ENCODE results near the gene LRRC10B. TPM values are rescaled to one million over a fixed set of nuclear protein-coding genes. Genes with fewer than 3 reads are reported as not detected.
"Not testable (repeated sequence)": the region's sequence is repeated elsewhere in the genome, so short reads cannot be mapped to it uniquely, and the experiment has no call there.

LRRC10B gene
- polyA plus RNA-seq (ENCODE audit: insufficient read length in 3 of 3): 10 to 100 TPM in 1 of 3 donors, 1 to 10 TPM in 2; 1.1 to 15.3 (median 1.2) TPM
- long read RNA-seq, donor 1, partial matches to known transcripts: 0 of 4 reads
- long read RNA-seq, donor 1, other reads (novel, unspliced or antisense): 0 of 4 reads
- long read RNA-seq, donor 2, partial matches to known transcripts: 0 of 4 reads
- long read RNA-seq, donor 2, other reads (novel, unspliced or antisense): 0 of 4 reads
- long read RNA-seq, donor 3, partial matches to known transcripts: 0 of 2 reads
- long read RNA-seq, donor 3, other reads (novel, unspliced or antisense): 0 of 2 reads
- long read RNA-seq, donor 4, transcript LRRC10B-201 (1 exons, 2,219 nt): major isoform, 6 of 6 reads
- long read RNA-seq, donor 4, partial matches to known transcripts: 0 of 6 reads
- long read RNA-seq, donor 4, other reads (novel, unspliced or antisense): 0 of 6 reads
- long read RNA-seq, donor 5: 0 reads
- long read RNA-seq, donor 6, transcript LRRC10B-201 (1 exons, 2,219 nt): major isoform, 7 of 7 reads
- long read RNA-seq, donor 6, partial matches to known transcripts: 0 of 7 reads
- long read RNA-seq, donor 6, other reads (novel, unspliced or antisense): 0 of 7 reads
- long read RNA-seq, donor 7: 0 reads
- long read RNA-seq, donor 8, transcript LRRC10B-201 (1 exons, 2,219 nt): major isoform, 6 of 6 reads
- long read RNA-seq, donor 8, partial matches to known transcripts: 0 of 6 reads
- long read RNA-seq, donor 8, other reads (novel, unspliced or antisense): 0 of 6 reads
- long read RNA-seq, donor 9, partial matches to known transcripts: 0 of 2 reads
- long read RNA-seq, donor 9, other reads (novel, unspliced or antisense): 0 of 2 reads
- long read RNA-seq, donor 10, partial matches to known transcripts: 0 of 1 reads
- long read RNA-seq, donor 10, other reads (novel, unspliced or antisense): 0 of 1 reads
- long read RNA-seq, donor 11: 0 reads
- long read RNA-seq, donor 12, partial matches to known transcripts: 0 of 1 reads
- long read RNA-seq, donor 12, other reads (novel, unspliced or antisense): 0 of 1 reads
- long read RNA-seq, donor 13: 0 reads
- long read RNA-seq, donor 14, partial matches to known transcripts: 0 of 2 reads
- long read RNA-seq, donor 14, other reads (novel, unspliced or antisense): 0 of 2 reads
- long read RNA-seq, donor 15, partial matches to known transcripts: 0 of 1 reads
- long read RNA-seq, donor 15, other reads (novel, unspliced or antisense): 0 of 1 reads
- long read RNA-seq, donor 16, partial matches to known transcripts: 0 of 2 reads
- long read RNA-seq, donor 16, other reads (novel, unspliced or antisense): 0 of 2 reads

GRCh38 chr11:61507962-61508861 lies at the start of gene LRRC10B:
TSS of gene LRRC10B (plus strand) at chr11:61508749. CDS start at chr11:61508999, 250 bp downstream.
- DNase-seq (ENCODE audit: extremely low read depth in 1 of 11, low read depth in 9 of 11, low spot score in 4 of 11): peak in 3 of 11 donors; percentile 53 to 64 (median 64)

GRCh38 chr11:61460474-61460881 lies 48.1 kb upstream of the LRRC10B start:
- no peak for DNase-seq (ENCODE audit: extremely low read depth in 1 of 11, low read depth in 9 of 11, low spot score in 4 of 11)

- no peak for DNase-seq (ENCODE audit: extremely low read depth in 1 of 11, low read depth in 9 of 11, low spot score in 4 of 11)
Observed at GRCh38 chr11:61460986-61461385, 47.6 kb upstream of the LRRC10B start.

GRCh38 chr11:61467602-61468001 lies 40.9 kb upstream of the LRRC10B start:
- DNase-seq (ENCODE audit: extremely low read depth in 1 of 11, low read depth in 9 of 11, low spot score in 4 of 11): not testable (repeated sequence)

GRCh38 chr11:61468002-61468401 lies 40.5 kb upstream of the LRRC10B start:
- no peak for DNase-seq (ENCODE audit: extremely low read depth in 1 of 11, low read depth in 9 of 11, low spot score in 4 of 11)

GRCh38 chr11:61472282-61472681 lies 36.3 kb upstream of the LRRC10B start:
- DNase-seq (ENCODE audit: extremely low read depth in 1 of 11, low read depth in 9 of 11, low spot score in 4 of 11): no peak

GRCh38 chr11:61472868-61473267 lies 35.7 kb upstream of the LRRC10B start:
- no peak for DNase-seq (ENCODE audit: extremely low read depth in 1 of 11, low read depth in 9 of 11, low spot score in 4 of 11)

- DNase-seq (ENCODE audit: extremely low read depth in 1 of 11, low read depth in 9 of 11, low spot score in 4 of 11): no peak
Observed at GRCh38 chr11:61473370-61474012, 35.1 kb upstream of the LRRC10B start.

- DNase-seq (ENCODE audit: extremely low read depth in 1 of 11, low read depth in 9 of 11, low spot score in 4 of 11): no peak
Observed at GRCh38 chr11:61474013-61474643, 34.4 kb upstream of the LRRC10B start.

GRCh38 chr11:61475433-61475832 lies 33.1 kb upstream of the LRRC10B start:
- no peak for DNase-seq (ENCODE audit: extremely low read depth in 1 of 11, low read depth in 9 of 11, low spot score in 4 of 11)

- no peak for DNase-seq (ENCODE audit: extremely low read depth in 1 of 11, low read depth in 9 of 11, low spot score in 4 of 11)
Observed at GRCh38 chr11:61476371-61476770, 32.2 kb upstream of the LRRC10B start.

GRCh38 chr11:61477126-61477525 lies 31.4 kb upstream of the LRRC10B start:
- no peak for DNase-seq (ENCODE audit: extremely low read depth in 1 of 11, low read depth in 9 of 11, low spot score in 4 of 11)

- DNase-seq (ENCODE audit: extremely low read depth in 1 of 11, low read depth in 9 of 11, low spot score in 4 of 11): no peak
Observed at GRCh38 chr11:61477727-61478148, 30.8 kb upstream of the LRRC10B start.

- DNase-seq (ENCODE audit: extremely low read depth in 1 of 11, low read depth in 9 of 11, low spot score in 4 of 11): not testable (repeated sequence)
Observed at GRCh38 chr11:61479360-61480058, 29.0 kb upstream of the LRRC10B start.

GRCh38 chr11:61480261-61480993 lies 28.1 kb upstream of the LRRC10B start:
- no peak for DNase-seq (ENCODE audit: extremely low read depth in 1 of 11, low read depth in 9 of 11, low spot score in 4 of 11)

GRCh38 chr11:61480994-61481335 lies 27.6 kb upstream of the LRRC10B start:
- DNase-seq (ENCODE audit: extremely low read depth in 1 of 11, low read depth in 9 of 11, low spot score in 4 of 11): peak in 7 of 11 donors; percentile 52 to 76 (median 58)
